AML-193 (cell line): Measurements from ENCODE around the gene HOXB13.

Experiments used
- DNase-seq, 2 experiments: peaks; one replicate each; lab custom pipeline; 2025; lab: John Stamatoyannopoulos, UW

Gene HOXB13

GRCh38 chr17:48728232-48729231 is at the start of gene HOXB13:
TSS of gene HOXB13 (minus strand) at chr17:48728750. CDS start at chr17:48728593, 157 bp downstream.
- no peak for DNase-seq

- DNase-seq = no peak
Measured at GRCh38 chr17:48776602-48777001, 48.1 kb upstream of the HOXB13 start.

GRCh38 chr17:48773245-48773644 is 44.7 kb upstream of the HOXB13 start:
- no peak for DNase-seq

GRCh38 chr17:48770954-48771353 is 42.4 kb upstream of the HOXB13 start:
- DNase-seq = no peak

GRCh38 chr17:48769009-48769675 is 40.6 kb upstream of the HOXB13 start:
- DNase-seq = peak in 1 of 2 experiments; percentile 10

- no peak for DNase-seq
Measured at GRCh38 chr17:48767263-48767774, 38.8 kb upstream of the HOXB13 start.

GRCh38 chr17:48761114-48761513 is 32.6 kb upstream of the HOXB13 start:
- no peak for DNase-seq

GRCh38 chr17:48760411-48760810 is 31.9 kb upstream of the HOXB13 start:
- DNase-seq = no peak

GRCh38 chr17:48759288-48759687 is 30.7 kb upstream of the HOXB13 start:
- no peak for DNase-seq

- no peak for DNase-seq
Measured at GRCh38 chr17:48757524-48757961, 29.0 kb upstream of the HOXB13 start.

GRCh38 chr17:48756830-48757251 is 28.3 kb upstream of the HOXB13 start:
- no peak for DNase-seq

- peak; percentile 27 to 41 for DNase-seq
Measured at GRCh38 chr17:48755356-48755755, 26.8 kb upstream of the HOXB13 start.

GRCh38 chr17:48754500-48755261 is 26.1 kb upstream of the HOXB13 start:
- DNase-seq = no peak

- no peak for DNase-seq
Measured at GRCh38 chr17:48753794-48754499, 25.4 kb upstream of the HOXB13 start.

- DNase-seq = no peak
Measured at GRCh38 chr17:48752399-48753288, 24.1 kb upstream of the HOXB13 start.

GRCh38 chr17:48751733-48752398 is 23.3 kb upstream of the HOXB13 start:
- no peak for DNase-seq

- DNase-seq = no peak
Measured at GRCh38 chr17:48751172-48751571, 22.6 kb upstream of the HOXB13 start.

- DNase-seq = no peak
Measured at GRCh38 chr17:48749621-48750553, 21.3 kb upstream of the HOXB13 start.
